Spleen (tissue), 7 donors: ENCODE data around the gene TMC8.

Experiments
- CTCF ChIP-seq, 11 experiments: fragments of 200-600 bp in 7 of 11; fragments of 450-650 bp in 4 of 11; sonication (generic) in 4 of 11; IDR thresholded peaks in 8 of 11; conservative IDR thresholded peaks in 3 of 11; 1 replicate in 7 of 11; 2 replicates in 4 of 11; pipeline versions ENCODE4 v1.4.0 to v1.8.0; 2016 to 2021; ENCODE audit warnings: antibody characterized with exemption in 11 of 11, inconsistent platforms in 4 of 11, mild to moderate bottlenecking in 1 of 11
- POLR2A ChIP-seq, 3 donors: fragments of 450-650 bp; IDR thresholded peaks; one replicate each; pipeline ENCODE4 v1.5.1; 2017; ENCODE audit warnings: antibody characterized with exemption in 3 of 3, mild to moderate bottlenecking in 1 of 3
- POLR2AphosphoS5 ChIP-seq, 3 donors: sonication (generic); formaldehyde crosslinking; IDR thresholded peaks; one replicate each; pipeline ENCODE4 v1.5.1; 2017; ENCODE audit warnings: antibody characterized with exemption in 3 of 3
- donor health status: DM: no; HTN: no; CAD: no; lungs with moderate emphysema.
- donor health status: DM: no; HTN: no; CAD: no.
- donor health status: DM: no; HTN: no; CAD: no.

GRCh38 chr17:78159575-78160158 is 29.1 kb downstream of the TMC8 start:
- TF ChIP-seq CTCF (IDR thresholded peaks at IDR 0.05 in 8 of 11, conservative IDR thresholded peaks at IDR 0.05 in 3 of 11), result no peak
- TF ChIP-seq POLR2A (IDR thresholded peaks at IDR 0.05), result no peak
- no peak for TF ChIP-seq POLR2AphosphoS5 (IDR thresholded peaks at IDR 0.05)
